ENCODE results near the gene AMBRA1.

The AMBRA1 gene

DNA sequence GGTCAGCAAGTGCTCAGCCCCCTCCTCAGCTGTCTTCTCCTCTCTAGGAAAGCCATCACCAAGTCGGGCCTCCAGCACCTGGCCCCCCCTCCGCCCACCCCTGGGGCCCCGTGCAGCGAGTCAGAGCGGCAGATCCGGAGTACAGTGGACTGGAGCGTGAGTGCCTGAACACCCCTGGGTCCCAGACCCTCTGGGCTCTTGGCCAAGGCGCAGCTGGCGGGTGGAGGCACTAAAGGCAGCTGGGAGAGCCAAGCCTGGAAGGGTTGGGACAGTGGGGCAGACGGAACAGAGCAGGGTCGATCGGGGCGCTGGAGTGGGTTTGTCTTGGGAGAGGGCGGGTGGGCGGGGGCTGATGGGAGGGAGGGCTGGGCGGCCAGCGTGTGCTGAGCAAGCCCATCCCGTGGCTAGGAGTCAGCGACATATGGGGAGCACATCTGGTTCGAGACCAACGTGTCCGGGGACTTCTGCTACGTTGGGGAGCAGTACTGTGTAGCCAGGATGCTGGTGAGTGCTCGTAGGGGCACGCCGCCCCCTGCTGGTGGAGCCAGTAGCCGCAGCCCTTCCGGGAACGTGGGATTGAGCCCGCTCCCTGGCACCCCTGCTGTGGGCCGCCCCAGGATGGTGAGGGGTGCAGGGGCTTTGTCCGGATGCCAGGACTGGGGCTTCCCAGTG, 226.4 kb downstream of the AMBRA1 start:
- DNase-seq (ENCODE audit: low read depth), result peak; percentile 72

DNA sequence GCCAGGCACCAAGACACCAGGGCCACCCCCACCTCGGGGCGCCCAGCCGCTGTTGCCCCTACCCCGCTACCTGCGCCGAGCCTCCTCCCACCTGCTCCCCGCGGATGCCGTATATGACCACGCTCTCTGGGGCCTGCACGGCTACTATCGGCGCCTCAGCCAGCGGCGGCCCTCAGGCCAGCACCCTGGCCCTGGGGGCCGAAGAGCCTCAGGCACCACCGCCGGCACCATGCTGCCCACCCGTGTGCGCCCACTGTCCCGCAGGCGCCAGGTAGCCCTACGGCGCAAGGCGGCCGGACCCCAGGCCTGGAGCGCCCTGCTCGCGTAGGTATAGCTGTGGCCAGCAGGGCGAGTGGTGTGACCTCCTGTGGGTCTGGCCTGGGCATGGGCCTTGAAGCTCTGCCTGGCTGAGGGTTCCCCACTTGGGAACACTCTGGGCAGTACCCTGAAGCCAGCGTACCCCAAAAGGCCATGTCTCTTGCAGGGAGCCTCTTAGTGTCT, 227.1 kb downstream of the AMBRA1 start:
- DNase-seq (ENCODE audit: low read depth), result no peak

DNA sequence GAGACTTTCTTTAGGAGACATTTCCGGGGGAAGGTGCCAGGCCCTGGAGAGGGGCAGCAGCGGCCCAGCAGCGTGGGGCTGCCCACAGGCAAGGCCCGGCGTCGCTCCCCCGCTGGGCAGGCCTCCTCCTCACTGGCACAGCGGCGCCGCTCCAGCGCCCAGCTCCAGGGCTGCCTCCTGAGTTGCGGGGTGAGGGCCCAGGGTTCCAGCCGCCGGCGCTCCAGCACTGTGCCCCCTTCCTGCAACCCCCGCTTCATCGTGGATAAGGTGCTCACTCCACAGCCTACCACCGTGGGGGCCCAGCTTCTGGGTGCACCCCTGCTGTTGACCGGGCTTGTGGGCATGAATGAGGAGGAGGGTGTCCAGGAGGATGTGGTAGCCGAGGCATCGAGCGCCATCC, 227.6 kb downstream of the AMBRA1 start:
- no peak for DNase-seq (ENCODE audit: low read depth)

DNA sequence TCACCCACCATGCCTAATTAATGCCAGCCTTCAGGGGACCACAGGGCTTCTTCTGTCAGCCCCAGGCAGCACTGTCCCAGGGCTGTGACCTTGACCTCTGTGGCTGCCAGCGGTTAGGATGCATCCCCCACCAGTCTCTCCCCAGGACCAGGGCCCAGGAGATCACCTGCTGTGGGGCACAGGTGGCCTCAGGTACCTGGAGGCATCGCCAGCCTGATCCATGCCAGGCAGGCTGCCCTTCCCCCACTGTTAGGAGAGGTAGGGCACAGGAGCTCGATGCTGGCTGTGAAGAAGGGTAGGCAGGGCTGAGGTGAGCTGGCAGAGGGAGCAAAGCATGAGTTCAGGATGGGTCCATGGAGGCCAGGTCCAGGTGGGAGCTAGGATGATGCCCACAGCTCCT, 229.0 kb downstream of the AMBRA1 start:
- no peak for DNase-seq (ENCODE audit: low read depth)

DNA sequence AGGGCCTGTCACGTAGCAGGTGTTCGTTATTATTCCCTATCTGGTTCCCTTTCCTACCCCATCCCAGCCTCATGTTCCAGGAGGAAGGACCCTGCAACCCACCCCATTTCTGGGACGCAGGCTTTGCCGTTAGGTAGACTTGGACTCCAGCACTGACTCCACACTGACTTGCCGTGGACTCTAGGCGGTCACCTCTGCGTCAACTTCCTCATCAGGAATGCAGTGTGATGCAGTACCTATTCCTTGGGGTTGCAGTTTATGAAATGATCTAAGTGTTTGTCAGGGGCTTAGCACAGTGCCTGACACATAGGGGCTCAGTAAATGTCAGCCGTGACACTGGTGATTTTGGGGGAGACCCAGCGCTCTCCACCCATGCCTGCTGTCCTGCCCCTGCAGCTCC, 229.8 kb downstream of the AMBRA1 start:
- DNase-seq (ENCODE audit: low read depth), result no peak

DNA sequence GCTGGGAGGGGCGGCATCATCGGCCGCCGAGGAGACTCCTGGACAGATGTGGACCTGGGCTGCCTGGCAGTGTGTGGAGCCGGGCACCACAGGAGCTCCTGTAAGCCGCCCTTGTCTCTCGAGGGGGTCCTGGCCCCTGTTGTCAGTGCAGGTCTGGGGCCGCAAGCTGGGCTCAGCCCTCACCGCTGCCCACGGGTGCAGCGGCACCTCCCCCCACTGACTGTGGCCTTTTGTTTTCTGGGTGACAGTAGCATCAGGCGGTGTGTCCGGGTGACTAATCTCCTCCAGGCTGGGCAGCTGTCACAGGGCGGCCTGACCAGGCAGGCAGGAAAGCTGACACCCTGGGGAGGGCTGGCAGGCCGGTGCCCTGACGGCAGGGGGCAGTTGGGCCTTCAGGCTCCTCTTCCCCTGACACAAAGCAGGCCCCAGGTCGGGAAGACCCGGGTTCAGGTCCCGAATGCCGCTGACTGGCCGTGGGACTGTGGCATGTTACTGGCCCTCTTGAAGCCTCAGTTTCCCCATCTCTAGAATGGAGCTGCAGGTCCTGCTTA, 230.3 kb downstream of the AMBRA1 start:
- DNase-seq (ENCODE audit: low read depth), result no peak

DNA sequence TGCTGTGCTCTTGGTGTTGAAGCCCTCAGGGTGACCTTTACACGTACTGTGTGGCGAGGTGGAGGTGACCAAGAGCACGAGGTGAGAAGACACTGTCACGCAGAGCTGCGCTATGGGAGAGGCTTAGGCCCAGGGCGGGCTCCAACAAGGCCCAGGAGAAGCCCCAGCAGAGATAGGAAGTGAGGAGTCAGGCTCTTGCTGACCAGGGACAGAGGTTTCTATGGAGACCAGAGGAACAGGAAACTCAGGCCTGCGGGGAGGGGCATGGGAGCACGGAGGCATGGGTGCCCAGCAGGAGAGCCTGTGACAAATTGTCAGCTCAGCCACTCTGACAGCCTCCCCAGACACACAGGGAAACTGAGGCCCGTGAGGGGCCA, 230.8 kb downstream of the AMBRA1 start:
- no peak for DNase-seq (ENCODE audit: low read depth)

DNA sequence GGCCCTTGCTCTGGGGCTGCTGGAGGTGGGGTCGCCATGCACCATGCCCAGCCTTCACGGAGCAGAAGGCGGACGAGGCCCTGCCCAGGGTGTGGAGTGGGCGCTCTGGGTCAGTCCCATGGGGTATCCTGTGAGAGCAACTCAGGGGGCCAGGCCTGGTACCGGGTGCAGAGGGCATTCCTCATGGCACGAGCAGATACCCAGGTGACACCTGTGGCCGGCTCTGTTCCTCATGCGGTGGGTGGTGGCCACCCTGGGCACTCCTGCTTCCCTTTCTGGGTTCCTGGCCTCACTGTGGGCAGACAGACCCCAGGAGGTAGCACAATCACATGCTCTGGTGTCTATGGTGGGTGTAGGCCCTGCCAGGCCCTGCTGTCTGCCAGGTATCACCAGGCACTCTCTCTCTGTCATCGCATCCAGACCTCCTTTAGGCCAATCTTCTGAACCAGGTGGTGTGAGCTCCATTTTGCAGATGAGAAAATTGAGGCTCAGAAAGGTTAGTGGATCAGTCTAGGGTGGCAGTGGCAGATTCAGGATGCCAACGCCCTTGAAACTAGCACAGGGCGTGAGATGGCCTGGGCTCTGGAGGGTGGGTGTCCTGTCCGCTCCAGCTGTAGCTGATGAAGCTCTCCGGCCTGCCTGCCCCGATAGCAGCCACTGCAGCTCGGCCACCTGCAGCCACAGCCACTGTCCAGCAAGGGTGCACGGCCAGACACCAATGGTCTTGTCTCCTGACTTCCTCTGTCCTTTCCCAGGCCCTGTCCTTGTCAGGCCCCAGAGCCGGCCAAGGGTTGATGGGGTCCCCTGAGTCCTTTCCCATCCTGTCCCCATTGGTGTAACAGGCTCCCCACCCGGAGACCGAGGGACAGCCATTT, 231.4 kb downstream of the AMBRA1 start:
- no peak for DNase-seq (ENCODE audit: low read depth)

DNA sequence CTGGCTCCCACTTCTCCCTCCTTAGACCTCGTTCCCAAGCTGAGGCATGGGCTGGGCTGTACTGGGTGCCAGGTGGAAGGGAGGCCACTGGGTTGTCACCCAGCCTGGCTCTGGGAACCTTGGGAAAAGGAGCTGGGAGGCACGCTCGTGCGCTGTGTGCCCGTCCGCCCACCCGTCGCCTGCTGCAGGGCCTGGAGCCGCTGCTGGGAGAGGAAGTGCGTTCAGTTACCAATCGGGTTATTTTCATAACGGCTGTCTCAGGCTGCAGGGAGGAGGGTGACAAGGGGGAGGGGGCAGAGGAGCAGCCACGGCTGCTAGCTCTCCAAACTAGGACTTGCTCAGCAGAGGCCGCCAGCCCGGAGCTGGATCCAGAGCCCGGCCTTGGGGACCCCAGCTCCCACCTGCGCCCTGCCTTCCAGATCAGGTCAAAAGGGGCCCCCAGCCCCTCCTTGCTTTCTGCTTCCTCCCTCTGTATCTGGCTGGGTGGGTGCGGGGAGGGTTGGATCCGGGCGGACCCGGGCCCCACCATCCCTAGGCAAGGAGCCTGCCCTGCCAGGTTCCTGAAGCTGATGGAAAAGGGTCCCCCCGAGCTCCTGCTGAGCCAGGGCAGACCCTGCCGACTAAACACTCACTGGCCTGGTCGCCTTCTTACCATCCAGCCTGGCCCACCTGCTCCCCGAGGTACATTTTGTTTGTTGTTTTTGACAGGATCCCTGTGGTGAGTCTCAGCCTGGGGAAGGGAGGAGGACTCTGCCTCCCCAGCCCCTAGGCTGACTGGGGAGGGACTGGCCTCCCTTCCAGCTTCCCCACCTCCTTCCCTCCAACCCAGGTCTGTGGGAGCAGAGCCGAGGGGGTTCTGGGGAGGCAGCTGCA, 232.3 kb downstream of the AMBRA1 start:
- no peak for DNase-seq (ENCODE audit: low read depth)

DNA sequence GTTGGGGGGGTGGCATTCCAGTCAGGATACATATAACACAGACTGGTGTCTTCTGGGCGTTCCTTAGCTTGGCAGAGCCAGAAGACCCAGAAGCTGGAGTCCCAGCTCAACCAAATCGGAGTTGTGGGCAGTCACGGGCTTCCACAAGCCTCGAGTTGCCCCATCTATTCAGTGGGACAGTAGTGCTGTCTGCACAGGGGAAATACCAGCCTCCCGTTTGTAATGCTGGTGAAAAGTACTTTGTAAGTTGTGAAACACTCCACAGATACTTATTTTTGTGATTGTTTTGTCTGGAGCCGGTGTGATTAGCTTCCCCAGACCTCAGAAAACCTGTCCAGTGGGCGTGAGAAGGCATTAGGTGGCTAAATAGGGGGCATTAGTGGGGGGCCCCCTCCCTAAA, 232.9 kb downstream of the AMBRA1 start:
- DNase-seq (ENCODE audit: low read depth), result no peak

DNA sequence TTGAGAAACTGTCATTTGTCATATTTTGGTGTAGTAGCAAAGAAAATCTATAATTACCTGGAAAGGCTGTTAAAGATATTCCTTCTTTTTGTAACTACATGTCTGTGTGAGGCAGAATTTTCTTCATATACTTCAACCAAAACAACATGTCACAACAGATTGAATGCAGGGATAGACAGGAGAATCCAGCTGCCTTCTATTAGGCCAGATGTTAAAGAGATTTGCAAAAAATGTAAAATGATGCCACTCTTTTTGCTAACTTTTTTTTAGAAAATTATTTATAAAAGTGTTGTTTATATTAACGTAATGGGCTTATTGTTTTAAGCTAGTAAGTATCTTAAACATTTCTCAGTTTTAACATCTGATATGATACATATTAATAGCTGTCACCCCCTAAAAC, 233.9 kb downstream of the AMBRA1 start:
- DNase-seq (ENCODE audit: low read depth), result no peak

DNA sequence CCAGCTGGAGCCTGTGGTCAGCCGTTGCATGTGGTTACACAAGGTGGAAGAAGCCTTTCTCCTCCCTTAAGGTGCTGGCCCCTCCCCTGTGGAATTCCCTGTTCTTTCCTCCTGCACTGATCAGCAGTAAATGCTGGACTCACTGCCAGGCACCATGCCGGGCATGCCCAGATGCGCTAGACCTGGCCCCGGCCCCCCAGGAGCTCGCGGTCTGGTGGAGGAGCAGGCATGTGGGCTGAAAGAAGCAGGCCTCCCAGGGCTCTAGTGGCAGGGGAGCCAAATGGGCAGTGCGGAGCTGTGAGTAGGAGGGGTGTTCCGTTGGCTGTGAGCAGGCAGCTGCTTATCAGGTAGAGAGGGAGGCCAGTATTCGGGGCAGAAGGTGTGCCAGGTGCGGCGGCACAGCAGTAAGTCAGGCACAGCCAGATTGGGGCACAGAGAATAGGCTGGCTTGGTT, 236.3 kb downstream of the AMBRA1 start:
- DNase-seq (ENCODE audit: low read depth), result no peak

DNA sequence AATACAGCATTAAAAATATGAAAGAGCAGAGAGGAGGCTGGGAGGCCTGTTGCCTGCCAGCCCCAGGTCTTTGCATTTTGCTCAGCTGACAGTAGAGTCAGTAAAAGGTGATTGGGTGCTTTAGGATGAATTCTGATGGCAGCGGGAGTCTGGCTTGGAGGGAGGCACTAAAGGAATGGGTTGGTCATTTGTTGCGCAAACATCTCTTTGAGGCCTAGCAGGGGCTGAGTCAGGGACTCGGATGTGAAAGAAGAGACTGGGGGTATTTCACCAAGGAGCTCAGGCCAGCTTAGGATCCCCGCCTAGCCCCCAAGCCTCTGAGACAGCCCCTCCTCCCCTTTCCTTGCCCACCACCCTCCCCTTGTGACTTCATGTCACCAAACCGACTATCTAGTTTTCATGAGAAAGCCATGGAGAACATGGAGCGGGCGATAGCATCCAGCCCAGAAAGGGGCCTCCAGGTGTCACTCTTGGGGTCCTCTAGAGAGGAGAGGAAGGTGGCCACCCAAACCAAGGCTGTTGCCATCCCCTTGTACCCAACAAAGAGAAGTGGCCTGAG, 236.8 kb downstream of the AMBRA1 start:
- DNase-seq (ENCODE audit: low read depth), result no peak

DNA sequence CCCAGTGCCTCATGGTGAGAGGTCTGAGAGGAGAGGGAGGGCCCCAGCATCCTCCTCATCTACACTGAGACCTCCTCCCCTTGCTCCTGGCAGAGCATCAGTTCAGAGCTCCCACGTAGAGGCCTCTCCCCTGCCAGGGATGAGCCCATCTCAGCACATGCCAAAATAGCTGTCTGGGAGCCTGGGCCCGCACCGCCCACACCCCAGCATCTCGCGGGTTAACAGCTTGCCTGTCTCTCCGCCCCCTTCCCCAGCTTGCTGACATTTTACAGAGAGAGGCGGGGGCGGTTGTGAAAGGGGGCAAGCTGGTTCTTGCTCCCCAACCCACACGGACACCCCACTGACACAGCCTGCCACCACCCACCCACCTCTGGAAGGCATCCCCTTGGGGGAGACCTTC, 240.1 kb downstream of the AMBRA1 start:
- no peak for DNase-seq (ENCODE audit: low read depth)

DNA sequence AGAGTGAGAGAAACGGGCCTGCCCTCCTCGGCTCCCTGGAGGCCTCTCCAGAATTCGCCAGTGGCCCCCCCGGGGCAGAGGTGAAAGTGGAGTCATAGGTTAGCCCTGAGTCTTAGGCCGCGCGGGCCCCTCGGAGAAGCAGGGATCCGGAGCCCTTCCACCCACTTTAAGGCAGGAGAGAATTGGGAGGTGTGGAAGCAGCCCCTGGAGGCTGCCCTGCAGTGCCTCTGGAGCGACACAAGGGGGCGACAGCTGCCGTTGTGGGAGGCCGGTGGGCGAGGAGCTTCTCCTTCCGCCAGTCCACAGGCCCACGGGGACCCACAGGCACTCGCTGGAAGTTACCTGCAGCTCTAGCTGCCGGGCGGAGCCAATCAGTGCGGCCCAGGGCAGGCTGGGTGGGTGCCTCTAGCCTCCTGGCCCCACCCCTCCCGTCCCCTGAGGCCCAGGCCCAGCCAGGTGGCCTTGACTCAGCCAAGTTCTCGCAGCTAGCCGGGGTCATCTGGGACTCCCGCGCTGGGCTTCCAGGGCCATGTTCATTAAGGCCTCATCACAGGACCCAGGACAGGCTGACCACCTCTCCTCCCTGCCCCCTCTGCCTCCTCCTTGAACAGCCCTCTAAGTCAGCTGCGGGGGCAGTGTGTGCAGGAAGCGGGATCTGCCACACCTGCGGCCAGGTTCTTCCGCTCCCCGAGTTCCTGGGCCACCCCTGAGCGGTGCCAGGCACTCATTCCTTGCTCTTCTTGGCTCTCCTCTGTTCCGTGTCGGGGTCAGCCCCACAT, 241.6 kb downstream of the AMBRA1 start:
- DNase-seq (ENCODE audit: low read depth), result peak; percentile 65

DNA sequence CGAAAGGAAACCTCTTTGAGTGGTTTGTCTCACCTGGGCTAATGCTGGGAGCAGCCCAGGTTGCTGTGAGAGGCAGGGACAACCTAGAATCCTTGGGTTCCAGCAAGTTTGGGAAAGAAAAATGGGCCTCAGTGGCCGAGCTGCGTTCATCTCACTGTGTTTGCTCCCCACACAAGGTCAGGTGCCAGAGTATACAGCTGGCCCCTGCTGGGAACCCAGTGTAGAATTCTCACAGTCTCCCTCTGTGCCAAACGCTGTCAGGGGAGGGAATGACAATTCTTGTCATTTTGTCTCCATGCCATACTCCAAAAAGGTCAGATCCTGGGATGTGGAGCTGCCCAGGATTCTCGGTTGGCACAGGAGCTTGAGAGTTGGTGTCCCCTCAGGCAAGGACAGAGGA, 242.2 kb downstream of the AMBRA1 start:
- no peak for DNase-seq (ENCODE audit: low read depth)

DNA sequence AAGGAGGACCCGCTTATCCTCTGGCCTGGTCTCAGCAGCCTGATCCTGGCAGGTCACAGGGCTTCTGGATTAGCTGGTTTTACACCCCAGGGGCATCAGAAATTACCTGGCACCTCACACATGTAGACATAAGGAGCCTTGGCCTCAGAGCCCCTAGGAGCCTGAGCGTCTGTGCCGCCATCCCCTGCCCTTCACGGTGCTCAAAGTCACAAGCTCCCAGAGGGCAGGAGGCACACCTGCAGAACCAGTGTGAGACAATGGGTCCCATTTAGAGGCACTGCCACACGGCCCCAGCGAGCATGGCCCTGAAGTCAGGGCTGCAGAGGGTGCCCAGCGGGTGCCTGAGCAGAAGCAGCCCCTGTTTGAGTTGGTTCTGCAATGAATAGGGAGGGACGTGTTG, 242.7 kb downstream of the AMBRA1 start:
- DNase-seq (ENCODE audit: low read depth), result no peak

DNA sequence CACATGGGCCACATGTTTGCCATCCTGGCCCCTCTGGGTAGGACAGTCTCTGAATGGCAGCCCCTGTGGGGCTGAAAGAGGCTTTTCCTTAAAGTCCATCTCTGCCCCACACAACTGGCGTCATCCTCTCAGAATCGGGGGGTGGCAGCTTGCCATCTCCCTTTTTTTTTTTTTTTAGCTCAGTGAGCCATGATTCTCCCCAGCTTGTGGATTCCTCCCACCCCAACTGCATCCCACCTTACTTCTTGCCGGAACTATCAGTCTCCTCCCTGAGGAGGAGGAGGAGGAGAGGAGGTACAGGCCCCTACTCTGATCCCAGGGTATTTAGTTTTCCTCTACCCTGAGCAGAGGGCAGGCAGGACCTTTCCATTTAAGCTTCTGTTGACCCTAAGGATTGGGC, 243.1 kb downstream of the AMBRA1 start:
- DNase-seq (ENCODE audit: low read depth), result no peak

DNA sequence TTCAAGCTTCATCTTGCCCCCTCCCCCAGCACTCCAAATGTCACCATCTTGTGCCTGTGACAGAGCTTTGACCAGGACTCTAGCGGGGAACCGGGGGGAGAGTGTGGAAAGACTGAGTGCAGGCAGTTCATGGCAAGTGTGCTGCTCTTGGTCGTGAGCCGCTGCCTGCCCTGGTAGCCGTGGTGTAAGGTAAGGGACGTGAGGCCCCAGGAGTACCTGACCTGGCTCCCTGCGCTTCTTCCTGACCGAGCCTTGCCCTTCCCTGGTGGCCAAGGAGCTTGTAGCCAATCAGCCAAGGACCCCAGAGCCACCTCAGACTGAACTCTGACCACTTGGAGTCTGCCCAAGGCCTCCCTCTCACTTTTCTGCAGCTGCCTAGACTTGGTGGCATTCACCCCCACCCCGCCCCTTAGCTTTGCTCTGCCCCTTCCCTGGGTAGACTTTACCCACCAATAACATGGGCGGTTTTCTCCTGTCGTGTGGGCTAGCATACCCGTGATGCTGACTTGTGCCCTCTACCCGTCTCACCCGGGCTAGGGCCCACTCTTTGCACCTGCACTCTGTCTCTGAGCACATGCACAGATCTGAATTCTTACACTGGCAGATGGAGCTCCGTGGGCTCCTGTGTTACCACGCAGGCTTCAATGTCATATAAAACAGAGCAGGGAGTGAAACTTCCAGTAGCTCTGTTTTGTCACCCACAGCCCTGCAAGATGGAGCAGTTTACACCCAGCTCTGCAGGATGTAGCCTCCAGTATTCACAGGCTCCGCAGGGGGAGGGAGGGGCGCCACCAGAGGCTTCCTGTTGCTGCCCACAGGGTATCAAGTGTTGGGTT, 245.0 kb downstream of the AMBRA1 start:
- peak; percentile 64 for DNase-seq (ENCODE audit: low read depth)
